ENCODE results near the gene TSC22D1. TPM values are rescaled to one million over a fixed set of nuclear protein-coding genes. Genes with fewer than 3 reads are reported as not detected.

TSC22D1 gene
- total RNA-seq, 1 experiment from 2014 or later = 37.2 TPM

DNA sequence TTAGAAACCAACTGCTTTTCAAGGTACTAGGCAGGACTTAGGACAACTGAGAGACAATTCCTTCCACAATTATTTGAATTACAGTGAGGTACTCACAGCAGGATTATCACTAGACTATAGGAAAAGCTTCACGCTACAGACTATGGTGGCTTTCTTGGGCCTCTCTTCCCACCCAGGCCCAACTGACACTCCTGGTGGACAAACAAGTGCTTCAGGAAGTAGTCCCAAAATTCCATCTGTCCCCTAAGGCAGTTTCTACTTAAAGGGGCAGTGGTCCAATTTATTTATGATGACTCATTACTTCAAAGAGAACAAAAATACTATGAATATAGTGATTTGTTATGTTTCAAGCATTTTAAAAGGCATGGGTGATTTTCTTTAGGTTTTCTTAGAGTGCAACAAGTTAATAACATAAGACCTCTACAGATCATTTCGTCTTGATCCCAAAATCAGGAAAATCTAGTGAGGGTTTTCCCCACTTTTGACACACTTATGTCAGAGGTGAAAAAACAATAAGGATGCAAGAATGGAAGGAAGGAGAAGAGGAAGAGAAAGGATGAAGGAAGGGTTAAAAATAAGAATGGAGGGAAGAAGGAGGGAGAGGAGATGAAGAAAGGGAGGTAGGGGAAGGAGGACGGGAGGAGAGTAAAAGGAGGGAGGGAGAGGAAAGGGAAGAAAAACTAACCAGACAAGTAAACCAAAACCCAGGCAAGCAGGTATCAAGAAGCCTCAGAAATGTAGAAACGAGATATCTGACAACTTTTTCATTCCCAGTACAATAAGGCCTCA is 101.8 kb downstream of the TSC22D1 start:
- BruUV-seq (replicated peaks) = no TSS peak
- CTCF ChIA-PET = no interaction called here

DNA sequence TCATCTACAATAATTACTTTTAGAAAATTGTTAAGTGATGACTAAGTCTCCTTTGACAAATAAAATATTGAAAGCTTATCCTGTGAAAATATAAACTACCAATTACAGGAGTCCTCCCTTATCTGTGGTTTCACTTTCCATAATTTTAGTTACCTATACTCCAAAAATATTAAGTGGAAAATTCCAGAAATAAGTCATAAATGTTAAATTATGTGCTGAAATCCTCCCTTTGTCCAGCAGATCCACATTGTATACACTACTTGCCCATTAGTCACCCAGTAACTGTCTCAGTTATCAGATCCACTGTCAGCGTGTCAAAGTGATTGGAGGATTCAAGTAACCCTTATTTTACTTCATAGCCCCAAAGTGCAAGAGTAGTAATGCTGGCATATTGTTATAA is 104.4 kb downstream of the TSC22D1 start:
- intact Hi-C loops (cut with micrococcal nuclease; ENCODE audit: unreplicated experiment) = loop anchor here (1.0 to 5.0 kb wide), 3 partner anchors 34 to 566 kb away; no protein-coding TSS in a partner anchor
- no peaks in the 10 kb centered on the region for H3K9me3 Mint-ChIP-seq (ENCODE audit: low read depth, unreplicated experiment)
- CTCF ChIA-PET = no interaction called here
- no peaks in the 10 kb centered on the region for H3K36me3 Mint-ChIP-seq (ENCODE audit: insufficient read depth, unreplicated experiment)
- TF ChIP-seq, protein P1, sequence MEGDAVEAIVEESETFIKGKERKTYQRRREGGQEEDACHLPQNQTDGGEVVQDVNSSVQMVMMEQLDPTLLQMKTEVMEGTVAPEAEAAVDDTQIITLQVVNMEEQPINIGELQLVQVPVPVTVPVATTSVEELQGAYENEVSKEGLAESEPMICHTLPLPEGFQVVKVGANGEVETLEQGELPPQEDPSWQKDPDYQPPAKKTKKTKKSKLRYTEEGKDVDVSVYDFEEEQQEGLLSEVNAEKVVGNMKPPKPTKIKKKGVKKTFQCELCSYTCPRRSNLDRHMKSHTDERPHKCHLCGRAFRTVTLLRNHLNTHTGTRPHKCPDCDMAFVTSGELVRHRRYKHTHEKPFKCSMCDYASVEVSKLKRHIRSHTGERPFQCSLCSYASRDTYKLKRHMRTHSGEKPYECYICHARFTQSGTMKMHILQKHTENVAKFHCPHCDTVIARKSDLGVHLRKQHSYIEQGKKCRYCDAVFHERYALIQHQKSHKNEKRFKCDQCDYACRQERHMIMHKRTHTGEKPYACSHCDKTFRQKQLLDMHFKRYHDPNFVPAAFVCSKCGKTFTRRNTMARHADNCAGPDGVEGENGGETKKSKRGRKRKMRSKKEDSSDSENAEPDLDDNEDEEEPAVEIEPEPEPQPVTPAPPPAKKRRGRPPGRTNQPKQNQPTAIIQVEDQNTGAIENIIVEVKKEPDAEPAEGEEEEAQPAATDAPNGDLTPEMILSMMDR (IDR thresholded peaks at IDR 0.05; ENCODE audit: unreplicated experiment) = no peak
- no peaks in the 10 kb centered on the region for H3K27me3 Mint-ChIP-seq (ENCODE audit: unreplicated experiment)
- no peak for DNase-seq
- H3K4me3 Mint-ChIP-seq (ENCODE audit: low read depth, unreplicated experiment) = no peak overlapping the region
- H3K27ac Mint-ChIP-seq (ENCODE audit: unreplicated experiment) = no peak overlapping the region
- H3K4me1 Mint-ChIP-seq (ENCODE audit: low read depth, unreplicated experiment) = peaks cover 10% of the 10 kb centered on the region
- no TSS peak for BruUV-seq (replicated peaks)

More for the DNA sequence above, 101.8 kb downstream of the TSC22D1 start:
- Mint-ChIP-seq H3K4me1 (ENCODE audit: low read depth, unreplicated experiment) (peaks cover 10% of the 10 kb centered on the region), H3K27ac (ENCODE audit: unreplicated experiment) (peak overlapping the region; percentile 16), H3K9me3 (ENCODE audit: low read depth, unreplicated experiment) (no peaks in the 10 kb centered on the region), H3K27me3 (ENCODE audit: unreplicated experiment) (no peaks in the 10 kb centered on the region), H3K36me3 (ENCODE audit: insufficient read depth, unreplicated experiment) (no peaks in the 10 kb centered on the region), H3K4me3 (ENCODE audit: low read depth, unreplicated experiment) (no peak overlapping the region)
- intact Hi-C loops (cut with micrococcal nuclease; ENCODE audit: unreplicated experiment) = loop anchor here (5.0 kb wide), 1 partner anchor 37 kb away; no protein-coding TSS in a partner anchor
- DNase-seq = peak; percentile 4
- TF ChIP-seq, protein P1 (IDR thresholded peaks at IDR 0.05; ENCODE audit: unreplicated experiment) = no peak

DNA sequence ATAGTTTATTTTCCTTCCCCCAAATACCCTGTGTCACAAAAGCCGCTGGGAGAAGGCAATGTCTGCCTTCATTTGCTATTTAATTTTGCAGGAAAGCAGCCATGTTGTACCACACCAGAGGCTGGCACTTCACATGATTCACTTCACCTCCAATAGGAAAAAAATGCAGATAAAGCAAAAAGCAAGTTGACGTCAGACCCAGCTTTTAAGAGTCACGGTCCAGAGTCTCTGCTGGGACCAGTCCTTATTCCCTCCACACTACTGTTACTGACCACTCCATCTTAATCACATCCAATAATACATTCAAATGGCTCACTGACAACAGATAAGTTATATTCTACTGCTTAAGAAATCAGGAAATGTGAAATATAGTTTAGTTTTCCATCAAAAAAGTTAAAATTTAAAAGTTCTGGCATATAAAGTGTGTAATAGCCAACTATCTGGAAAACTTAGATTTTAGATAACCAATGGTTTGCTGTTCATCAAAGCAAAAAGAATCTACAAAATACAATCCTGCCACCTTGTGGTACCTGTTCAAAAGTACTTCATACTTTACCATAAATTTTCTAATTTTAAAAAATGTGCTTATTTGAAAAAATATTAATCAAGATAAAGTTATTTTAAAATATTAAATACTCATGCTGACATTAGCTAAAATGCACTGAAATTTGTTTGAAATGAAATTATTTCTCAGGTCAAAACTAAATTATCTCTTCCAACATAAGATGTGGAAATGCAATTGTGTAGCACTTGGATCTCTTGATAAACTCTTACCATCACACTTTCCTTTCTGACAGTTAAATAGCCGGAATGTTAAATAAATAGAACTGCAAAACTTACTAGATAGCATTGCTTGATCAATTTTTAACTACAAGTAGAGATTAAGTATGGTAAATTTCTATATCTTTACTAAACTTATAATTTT is 105.2 kb downstream of the TSC22D1 start:
- no peak overlapping the region for H3K4me3 Mint-ChIP-seq (ENCODE audit: low read depth, unreplicated experiment)
- BruUV-seq (replicated peaks) = no TSS peak
- TF ChIP-seq, protein P1 (IDR thresholded peaks at IDR 0.05; ENCODE audit: unreplicated experiment) = no peak
- no peak for DNase-seq
- intact Hi-C loops (cut with micrococcal nuclease; ENCODE audit: unreplicated experiment) = loop anchor here (1.0 to 5.0 kb wide), 3 partner anchors 34 to 566 kb away; no protein-coding TSS in a partner anchor
- no peaks in the 10 kb centered on the region for H3K27me3 Mint-ChIP-seq (ENCODE audit: unreplicated experiment)
- H3K9me3 Mint-ChIP-seq (ENCODE audit: low read depth, unreplicated experiment) = no peaks in the 10 kb centered on the region
- CTCF ChIA-PET = no interaction called here
- peaks cover 10% of the 10 kb centered on the region for H3K4me1 Mint-ChIP-seq (ENCODE audit: low read depth, unreplicated experiment)
- H3K27ac Mint-ChIP-seq (ENCODE audit: unreplicated experiment) = no peak overlapping the region
- H3K36me3 Mint-ChIP-seq (ENCODE audit: insufficient read depth, unreplicated experiment) = no peaks in the 10 kb centered on the region

DNA sequence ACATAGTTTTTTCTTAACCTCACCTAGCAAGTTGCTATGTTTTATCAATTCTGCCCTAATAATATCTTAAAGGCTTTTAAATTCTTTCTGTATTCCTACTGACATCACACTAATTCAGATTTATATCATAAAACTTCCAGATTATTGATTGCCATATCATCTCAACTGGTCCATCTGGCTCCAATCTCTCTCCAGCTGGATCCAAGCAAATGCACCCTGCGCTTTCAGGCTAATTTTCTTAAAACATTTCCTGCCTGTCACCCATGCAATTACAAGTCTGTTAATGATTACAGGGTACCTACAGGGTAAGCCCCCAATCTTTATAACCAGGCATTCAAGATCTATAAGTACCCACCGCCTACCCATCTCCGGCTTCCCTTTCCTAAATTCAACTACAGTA is 107.3 kb downstream of the TSC22D1 start:
- TF ChIP-seq, protein P1 (IDR thresholded peaks at IDR 0.05; ENCODE audit: unreplicated experiment) = no peak
- CTCF ChIA-PET = no interaction called here
- Mint-ChIP-seq H3K27me3 (ENCODE audit: unreplicated experiment) (no peaks in the 10 kb centered on the region), H3K4me1 (ENCODE audit: low read depth, unreplicated experiment) (no peaks in the 10 kb centered on the region), H3K4me3 (ENCODE audit: low read depth, unreplicated experiment) (no peak overlapping the region), H3K36me3 (ENCODE audit: insufficient read depth, unreplicated experiment) (no peaks in the 10 kb centered on the region), H3K9me3 (ENCODE audit: low read depth, unreplicated experiment) (no peaks in the 10 kb centered on the region), H3K27ac (ENCODE audit: unreplicated experiment) (no peak overlapping the region)
- no peak for DNase-seq
- no TSS peak for BruUV-seq (replicated peaks)
- intact Hi-C loops (cut with micrococcal nuclease; ENCODE audit: unreplicated experiment) = no loop called here
